OCI-LY7 (cell line): ENCODE results near the gene MAP2K5.

Experiments
- EZH2phosphoT487 ChIP-seq: fragments of 200-600 bp; sonication (generic); IDR thresholded peaks from 2 replicates; pipeline ENCODE4 v1.6.1; 2018; ENCODE audit warnings: low read depth, borderline replicate concordance, mild to moderate bottlenecking, mixed run types, antibody characterized with exemption, low read length, moderate library complexity, mixed read lengths
- TF ChIP-seq, protein P1 (sequence below): fragments of 200-600 bp; sonication (generic); conservative IDR thresholded peaks from 2 replicates; pipeline ENCODE4 v1.5.1; 2014; ENCODE audit warnings: mild to moderate bottlenecking, antibody characterized with exemption, low read length, moderate library complexity, mixed read lengths

DNA sequence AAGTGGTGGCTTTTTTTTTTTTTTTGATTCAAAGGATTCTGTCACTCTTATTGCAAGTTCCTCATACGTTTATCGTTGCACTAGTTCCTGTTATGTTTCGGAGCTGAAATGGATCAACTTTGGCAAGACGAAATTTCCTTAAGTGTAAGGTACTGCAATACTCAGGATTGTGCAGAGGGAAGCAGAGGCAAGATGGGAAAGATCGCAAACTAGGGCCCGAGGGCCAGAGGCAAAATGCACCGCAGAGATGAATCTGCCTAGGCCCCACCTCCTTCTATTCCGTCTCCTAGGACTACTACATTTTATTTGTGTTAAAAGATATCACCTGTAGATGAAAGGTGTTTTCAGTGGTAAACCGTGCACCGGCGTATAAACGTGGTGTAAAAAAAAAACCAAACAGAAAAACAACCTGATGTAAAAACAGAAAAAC, 297.0 kb downstream of the MAP2K5 start:
- TF ChIP-seq, protein P1, sequence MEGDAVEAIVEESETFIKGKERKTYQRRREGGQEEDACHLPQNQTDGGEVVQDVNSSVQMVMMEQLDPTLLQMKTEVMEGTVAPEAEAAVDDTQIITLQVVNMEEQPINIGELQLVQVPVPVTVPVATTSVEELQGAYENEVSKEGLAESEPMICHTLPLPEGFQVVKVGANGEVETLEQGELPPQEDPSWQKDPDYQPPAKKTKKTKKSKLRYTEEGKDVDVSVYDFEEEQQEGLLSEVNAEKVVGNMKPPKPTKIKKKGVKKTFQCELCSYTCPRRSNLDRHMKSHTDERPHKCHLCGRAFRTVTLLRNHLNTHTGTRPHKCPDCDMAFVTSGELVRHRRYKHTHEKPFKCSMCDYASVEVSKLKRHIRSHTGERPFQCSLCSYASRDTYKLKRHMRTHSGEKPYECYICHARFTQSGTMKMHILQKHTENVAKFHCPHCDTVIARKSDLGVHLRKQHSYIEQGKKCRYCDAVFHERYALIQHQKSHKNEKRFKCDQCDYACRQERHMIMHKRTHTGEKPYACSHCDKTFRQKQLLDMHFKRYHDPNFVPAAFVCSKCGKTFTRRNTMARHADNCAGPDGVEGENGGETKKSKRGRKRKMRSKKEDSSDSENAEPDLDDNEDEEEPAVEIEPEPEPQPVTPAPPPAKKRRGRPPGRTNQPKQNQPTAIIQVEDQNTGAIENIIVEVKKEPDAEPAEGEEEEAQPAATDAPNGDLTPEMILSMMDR, result no peak
- TF ChIP-seq EZH2phosphoT487, result no peak
